Neural cell (in vitro differentiated cells): Measurements from ENCODE around the gene RASGRP2. TPM values are rescaled to one million over a fixed set of nuclear protein-coding genes. Genes with fewer than 3 reads are reported as not detected.

ENCODE experiments used
- H2AFZ ChIP-seq: fragments of 200-600, 300-800 bp; sonication (generic), shearing (Covaris generic); 2 replicates; pipeline ENCODE4 v1.6.0; 2014; ENCODE audit warnings: low read depth, mild to moderate bottlenecking, antibody characterized with exemption, low read length, moderate library complexity
- H3F3A ChIP-seq: fragments of 200-600 bp; shearing (Covaris generic); 2 replicates; pipeline ENCODE4 v1.6.1; 2016; ENCODE audit warnings: mild to moderate bottlenecking, moderate library complexity, mixed read lengths, antibody characterized with exemption, low read length; ENCODE audit not compliant: insufficient read depth, poor library complexity, severe bottlenecking
- H3K27ac ChIP-seq: fragments of 200-600, 300-800 bp; sonication (generic), shearing (Covaris generic); 2 replicates; pipeline ENCODE4 v1.5.1; 2014; ENCODE audit warnings: mild to moderate bottlenecking, low read length, moderate library complexity
- H3K27me3 ChIP-seq: fragments of 300-800, 200-600 bp; sonication (generic), shearing (Covaris generic); 2 replicates; pipeline ENCODE4 v1.6.0; 2014; ENCODE audit warnings: mild to moderate bottlenecking, low read depth, low read length, moderate library complexity; ENCODE audit not compliant: insufficient read depth
- H3K36me3 ChIP-seq: fragments of 300-800, 200-600 bp; sonication (generic), shearing (Covaris generic); 2 replicates; pipeline ENCODE4 v1.5.1; 2014; ENCODE audit warnings: mild to moderate bottlenecking, antibody characterized with exemption, low read length, moderate library complexity; ENCODE audit not compliant: insufficient read depth
- H3K4me2 ChIP-seq: fragments of 300-800, 200-600 bp; sonication (generic), shearing (Covaris generic); 2 replicates; pipeline ENCODE4 v1.6.0; 2014; ENCODE audit warnings: mild to moderate bottlenecking, low read length
- H3K4me3 ChIP-seq: fragments of 300-800, 200-600 bp; sonication (generic), shearing (Covaris generic); 2 replicates; pipeline ENCODE4 v1.5.1; 2014; ENCODE audit warnings: mild to moderate bottlenecking, low read length, moderate library complexity
- H3K79me2 ChIP-seq: fragments of 200-600 bp; shearing (Covaris generic); replicated peaks from 2 replicates; pipeline ENCODE4 v1.6.0; 2014; ENCODE audit warnings: mild to moderate bottlenecking, low read length, moderate library complexity; ENCODE audit not compliant: insufficient read depth
- H3K9ac ChIP-seq: fragments of 300-800, 200-600 bp; sonication (generic), shearing (Covaris generic); 2 replicates; pipeline ENCODE4 v1.6.1; 2016; ENCODE audit warnings: mild to moderate bottlenecking, low read length, mixed read lengths
- H3K9me2 ChIP-seq: fragments of 200-600 bp; shearing (Covaris generic); 2 replicates; pipeline ENCODE4 v1.6.1; 2016; ENCODE audit warnings: mild to moderate bottlenecking, low read length, mixed read lengths; ENCODE audit not compliant: insufficient read depth
- H3K9me3 ChIP-seq: fragments of 200-600, 300-800 bp; sonication (generic), shearing (Covaris generic); 2 replicates; pipeline ENCODE4 v1.6.1; 2016; ENCODE audit warnings: mild to moderate bottlenecking, mixed run types, low read length, moderate library complexity, mixed read lengths
- H4K20me1 ChIP-seq: fragments of 200-600 bp; shearing (Covaris generic); 2 replicates; pipeline ENCODE4 v1.6.1; 2016; ENCODE audit warnings: mild to moderate bottlenecking, mixed run types; ENCODE audit not compliant: insufficient read depth
- CTCF ChIP-seq: fragments of 450-650 bp; IDR thresholded peaks from 2 replicates; pipeline ENCODE4 v1.5.1; 2014; ENCODE audit warnings: antibody characterized with exemption, mild to moderate bottlenecking, moderate library complexity; ENCODE audit not compliant: poor library complexity, severe bottlenecking
- EP300 ChIP-seq: fragments of 450-650 bp; conservative IDR thresholded peaks from 2 replicates; pipeline ENCODE4 v1.6.1; 2014; ENCODE audit warnings: antibody characterized with exemption, mild to moderate bottlenecking, moderate library complexity; ENCODE audit not compliant: poor library complexity, severe bottlenecking
- EZH2 ChIP-seq: fragments of 200-600, 300-800 bp; shearing (Covaris generic), sonication (generic); IDR thresholded peaks from 2 replicates; pipeline ENCODE4 v1.6.1; 2014; ENCODE audit warnings: antibody characterized with exemption, low read length, borderline replicate concordance, mild to moderate bottlenecking; ENCODE audit not compliant: insufficient read depth, poor library complexity, severe bottlenecking
- MXI1 ChIP-seq: fragments of 450-650 bp; conservative IDR thresholded peaks from 2 replicates; pipeline ENCODE4 v1.6.1; 2014; ENCODE audit warnings: antibody characterized with exemption, mild to moderate bottlenecking; ENCODE audit not compliant: poor library complexity, severe bottlenecking
- POLR2AphosphoS5 ChIP-seq: IDR thresholded peaks from 2 replicates; pipeline ENCODE4 v1.6.1; 2012
- RAD21 ChIP-seq: fragments of 450-650 bp; conservative IDR thresholded peaks from 2 replicates; pipeline ENCODE4 v1.6.1; 2014; ENCODE audit warnings: antibody characterized with exemption, mild to moderate bottlenecking, moderate library complexity
- REST ChIP-seq: IDR thresholded peaks from 2 replicates; pipeline ENCODE4 v1.6.1; 2012; ENCODE audit warnings: borderline replicate concordance
- SMC3 ChIP-seq: fragments of 450-650 bp; conservative IDR thresholded peaks from 2 replicates; pipeline ENCODE4 v1.6.1; 2014; ENCODE audit warnings: antibody characterized with exemption, mild to moderate bottlenecking, moderate library complexity; ENCODE audit not compliant: poor library complexity
- TAF1 ChIP-seq: IDR thresholded peaks from 2 replicates; pipeline ENCODE4 v1.6.1; 2012; ENCODE audit warnings: low read depth
- polyA plus RNA-seq: library from polyadenylated mRNA; depleted of rRNA; stranded (reverse); fragments of >200 nt; gene quantifications from 2 replicates; pipeline ENCODE4 v1.2.3, GENCODE V29; 2014

RASGRP2 gene
- polyA plus RNA-seq, 1 donor from 2014 or later = 4.5 TPM

DNA sequence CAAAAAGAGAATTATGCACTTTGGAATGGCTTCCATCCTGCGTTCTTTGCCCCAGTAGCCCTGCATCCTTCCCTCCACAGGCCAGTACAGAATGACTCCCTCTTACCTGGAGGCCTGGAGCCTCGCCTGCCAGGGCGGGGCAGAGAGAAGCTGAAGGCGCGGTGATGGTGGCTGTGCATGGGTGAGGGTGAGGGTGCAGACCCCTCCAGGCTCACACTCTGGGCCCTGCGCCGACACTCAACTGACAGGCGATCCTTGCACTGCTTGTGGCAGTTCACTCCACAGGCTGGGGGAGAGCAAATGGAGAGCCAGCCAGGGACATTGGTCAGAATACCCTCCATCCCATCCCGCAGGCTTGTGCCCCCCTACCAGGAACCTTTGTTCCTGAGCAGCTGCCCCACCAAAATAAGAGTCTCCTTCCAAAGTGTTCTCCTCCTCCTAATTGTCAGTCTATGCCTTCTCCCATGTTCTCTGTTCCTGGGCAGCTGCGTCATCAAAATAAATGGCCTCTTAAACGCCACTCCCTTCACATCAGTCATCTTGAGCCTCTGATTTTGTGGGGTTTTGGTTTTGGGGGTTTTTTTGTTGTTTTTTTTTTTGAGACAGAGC, 15.1 kb downstream of the RASGRP2 start:
- TF ChIP-seq EZH2 = no peak
- TF ChIP-seq REST = no peak
- TF ChIP-seq RAD21 = no peak
- no peak for TF ChIP-seq EP300
- no peak for TF ChIP-seq MXI1
- TF ChIP-seq POLR2AphosphoS5 = no peak
- no peak for TF ChIP-seq TAF1
- no peaks in the 10 kb centered on the region for H3K9me3 ChIP-seq
- H3F3A ChIP-seq = no peaks in the 10 kb centered on the region
- H3K4me3 ChIP-seq = no peak overlapping the region
- no peaks in the 10 kb centered on the region for H3K27me3 ChIP-seq
- no peaks in the 10 kb centered on the region for H3K79me2 ChIP-seq
- no peak overlapping the region for H3K4me2 ChIP-seq
- no peak overlapping the region for H3K27ac ChIP-seq
- no peak overlapping the region for H3K9ac ChIP-seq
- H2AFZ ChIP-seq = no peak overlapping the region
- H3K36me3 ChIP-seq = no peaks in the 10 kb centered on the region
- H3K9me2 ChIP-seq = no peaks in the 10 kb centered on the region
- H4K20me1 ChIP-seq = no peaks in the 10 kb centered on the region

- H3K27ac ChIP-seq = no peak overlapping the region
- no peaks in the 10 kb centered on the region for H3F3A ChIP-seq
- no peak overlapping the region for H3K9ac ChIP-seq
- no peaks in the 10 kb centered on the region for H3K27me3 ChIP-seq
- H3K4me3 ChIP-seq = no peak overlapping the region
- no peaks in the 10 kb centered on the region for H3K36me3 ChIP-seq
- H2AFZ ChIP-seq = no peak overlapping the region
- no peak overlapping the region for H3K4me2 ChIP-seq
- no peaks in the 10 kb centered on the region for H4K20me1 ChIP-seq
- H3K9me2 ChIP-seq = no peaks in the 10 kb centered on the region
- peaks cover 6% of the 10 kb centered on the region for H3K79me2 ChIP-seq
- TF ChIP-seq EP300 (no peak), RAD21 (no peak), POLR2AphosphoS5 (no peak), SMC3 (no peak), TAF1 (no peak), CTCF (no peak), EZH2 (no peak), MXI1 (no peak), REST (no peak)
- no peaks in the 10 kb centered on the region for H3K9me3 ChIP-seq
Observed at GRCh38 chr11:64726867-64727530, 16.9 kb downstream of the RASGRP2 start.
